Adipose tissue (tissue), 3 donors: ENCODE measurements around the gene HMGN2. TPM values are rescaled to one million over a fixed set of nuclear protein-coding genes. Genes with fewer than 3 reads are reported as not detected.

Source experiments
- H3K27ac ChIP-seq: one replicate; pipeline ENCODE4 v1.5.1; 2013; ENCODE audit warnings: low read depth, low read length
- WGBS, 3 donors: extraction: QIAGEN DNeasy Blood & Tissue Kit; methylation state at CpG; one replicate each; pipeline ENCODE4 v1.1.7; 2013; 5-methylcytosine and 5-hydroxymethylcytosine counted together
- polyA plus RNA-seq, 3 donors: library from polyadenylated mRNA; stranded (reverse); fragments of 200-250 nt; gene quantifications; one replicate each; pipeline ENCODE4 v1.2.3, GENCODE V29; 2013
- donor health status: healthy with polysubstance abuse.
- donor health status: Bipolar disorder and iron deficiency.
- donor health status: healthy.

HMGN2 gene
- 100 to 1,000 TPM; 236 to 377 (median 260) TPM for polyA plus RNA-seq

DNA sequence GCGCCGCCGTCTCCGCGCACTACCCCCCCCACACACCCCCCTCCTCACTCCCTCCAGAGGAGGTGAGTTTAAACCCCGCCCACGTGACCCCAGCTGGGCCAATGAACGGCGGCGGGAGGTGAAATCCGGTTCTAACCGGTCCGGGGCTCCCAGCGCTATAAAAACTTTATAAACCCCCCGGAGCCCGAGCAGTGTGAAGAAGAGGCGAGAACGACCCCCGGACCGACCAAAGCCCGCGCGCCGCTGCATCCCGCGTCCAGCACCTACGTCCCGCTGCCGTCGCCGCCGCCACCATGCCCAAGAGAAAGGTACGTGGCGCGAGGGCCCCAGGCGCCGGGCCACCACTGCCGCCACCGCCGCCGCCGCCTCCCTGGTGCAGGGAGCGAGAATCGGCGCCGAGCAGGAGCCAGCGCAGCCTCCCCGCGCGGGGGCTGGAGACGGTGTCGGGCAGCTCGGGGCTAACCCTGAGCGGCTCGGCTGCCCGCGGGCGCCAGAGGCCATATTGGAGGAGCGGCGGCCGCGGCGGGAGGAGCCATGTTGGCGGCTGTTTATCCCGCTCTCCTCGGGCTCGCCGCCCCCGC is at the start of gene HMGN2:
HMGN2 (plus strand) TSS at position 121 of the 581 bp plus-strand sequence; CDS start at position 294, 173 bp downstream.
- 0% methylated on average over 44 to 69 of the region's 69 CpGs for WGBS, 3 donors
- peak within 1 kb of the TSS; percentile 88 for H3K27ac ChIP-seq

GRCh38 chr1:26429721-26430120 is 42.5 kb upstream of the HMGN2 start:
- 87 to 98% (median 89%) methylated on average over 2 of the region's 2 CpGs for WGBS, 3 donors
- no peak overlapping the region for H3K27ac ChIP-seq

GRCh38 chr1:26431979-26432695 is 40.1 kb upstream of the HMGN2 start, which contains the start of gene DHDDS:
Gene DHDDS (plus strand): TSS chr1:26432321. CDS start chr1:26432946, 625 bp downstream.
- no peak within 1 kb of the TSS for H3K27ac ChIP-seq
- WGBS, 3 donors, result 0 to 1% (median 1%) methylated on average over 45 of the region's 45 CpGs

GRCh38 chr1:26432793-26433192 is 39.4 kb upstream of the HMGN2 start:
- no peak overlapping the region for H3K27ac ChIP-seq
- 30 to 48% (median 45%) methylated on average over 3 of the region's 3 CpGs for WGBS, 3 donors

DNA sequence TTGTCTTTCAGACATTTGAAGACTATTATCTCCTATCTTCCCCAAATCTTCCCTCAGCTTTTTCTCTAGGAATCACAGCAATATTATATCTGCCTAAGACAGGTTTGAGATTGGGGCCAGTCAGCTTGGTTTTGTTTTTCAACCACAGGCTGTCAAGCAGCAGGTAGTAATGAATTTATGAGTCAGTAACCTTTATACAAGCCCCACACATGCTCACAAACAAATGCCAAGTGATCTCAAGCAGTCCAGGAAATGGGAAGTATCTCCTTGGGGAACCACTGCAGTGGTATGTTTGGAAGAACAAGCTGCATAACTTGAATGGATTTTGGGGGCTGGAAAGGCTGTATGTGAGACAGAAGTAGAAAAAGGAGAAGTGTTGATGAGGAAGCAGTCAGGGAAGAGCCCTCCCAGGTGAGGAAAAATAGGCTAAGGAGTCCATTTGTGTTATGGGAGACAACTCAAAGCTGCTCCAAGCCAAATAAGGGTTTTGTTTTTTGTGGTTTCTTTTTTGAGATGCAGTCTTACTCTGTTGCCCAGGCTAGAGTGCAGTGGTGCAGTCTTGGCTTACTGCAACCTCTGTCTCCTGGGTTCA is 38.0 kb upstream of the HMGN2 start:
- no peak overlapping the region for H3K27ac ChIP-seq

GRCh38 chr1:26438041-26438440 is 34.2 kb upstream of the HMGN2 start:
- H3K27ac ChIP-seq, result no peak overlapping the region
- WGBS, 3 donors, result 94 to 97% (median 96%) methylated on average over 6 of the region's 6 CpGs

- 92 to 100% (median 96%) methylated on average over 2 of the region's 2 CpGs for WGBS, 3 donors
- H3K27ac ChIP-seq, result no peak overlapping the region
These were observed 32.0 kb upstream of the HMGN2 start for GRCh38 chr1:26440259-26440658.

DNA sequence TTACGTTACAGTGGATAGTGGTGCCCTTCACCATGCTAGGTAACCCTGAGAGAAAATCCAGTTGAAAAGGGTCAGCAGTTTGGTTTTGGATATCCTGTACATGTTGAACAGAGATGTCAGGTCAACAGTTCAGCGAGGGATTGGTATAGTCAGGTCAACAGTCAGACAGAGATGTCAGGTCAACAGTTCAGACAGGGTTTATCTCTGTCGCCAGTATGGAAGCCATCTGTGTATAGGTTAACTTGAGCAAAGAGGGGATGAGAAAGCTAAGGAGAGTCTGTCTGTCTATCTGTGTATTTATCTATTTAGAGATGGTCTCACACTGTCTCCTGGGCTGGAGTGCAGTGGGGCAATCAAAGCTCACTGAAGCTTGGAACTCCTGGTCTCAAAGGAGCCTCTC is 22.4 kb upstream of the HMGN2 start:
- no peak overlapping the region for H3K27ac ChIP-seq
- 89 to 98% (median 94%) methylated on average over 3 of the region's 3 CpGs for WGBS, 3 donors

GRCh38 chr1:26450908-26451307 is 21.3 kb upstream of the HMGN2 start:
- no peak overlapping the region for H3K27ac ChIP-seq
- 83 to 96% (median 95%) methylated on average over 3 of the region's 3 CpGs for WGBS, 3 donors

DNA sequence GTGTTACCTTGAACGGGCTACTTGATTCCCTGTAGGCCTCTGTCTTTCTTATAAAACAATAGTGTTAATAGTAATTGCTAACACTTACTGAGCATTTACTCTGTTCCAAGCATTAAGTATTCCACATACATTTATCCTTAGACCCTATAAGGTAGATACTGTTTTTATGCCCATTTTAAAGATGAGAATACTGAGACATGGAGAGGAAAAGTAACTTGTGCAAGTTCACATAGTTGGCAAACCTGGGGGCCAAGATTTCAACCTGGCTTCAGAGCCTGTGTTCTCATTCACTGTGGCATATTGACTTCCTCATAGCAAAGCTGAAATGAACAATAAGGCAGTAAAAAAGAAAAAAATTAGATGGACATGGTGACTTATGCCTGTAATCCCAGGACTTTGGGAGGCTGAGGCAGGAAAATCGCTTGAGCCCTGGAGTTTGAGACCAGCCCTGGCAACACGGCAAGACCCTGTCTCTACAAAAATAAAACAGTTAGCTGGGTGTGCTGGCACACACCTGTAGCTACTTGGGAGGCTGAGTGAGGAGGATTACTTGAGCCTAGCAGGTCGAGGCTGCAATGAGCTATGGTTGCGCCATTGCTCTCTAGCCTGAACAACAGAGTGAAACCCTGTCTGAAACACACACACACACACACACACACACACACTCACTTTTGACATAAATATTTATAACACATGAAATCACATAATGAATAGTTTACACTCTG is 19.6 kb upstream of the HMGN2 start:
- WGBS, 3 donors, result 96 to 97% (median 97%) methylated on average over 5 of the region's 5 CpGs
- no peak overlapping the region for H3K27ac ChIP-seq

DNA sequence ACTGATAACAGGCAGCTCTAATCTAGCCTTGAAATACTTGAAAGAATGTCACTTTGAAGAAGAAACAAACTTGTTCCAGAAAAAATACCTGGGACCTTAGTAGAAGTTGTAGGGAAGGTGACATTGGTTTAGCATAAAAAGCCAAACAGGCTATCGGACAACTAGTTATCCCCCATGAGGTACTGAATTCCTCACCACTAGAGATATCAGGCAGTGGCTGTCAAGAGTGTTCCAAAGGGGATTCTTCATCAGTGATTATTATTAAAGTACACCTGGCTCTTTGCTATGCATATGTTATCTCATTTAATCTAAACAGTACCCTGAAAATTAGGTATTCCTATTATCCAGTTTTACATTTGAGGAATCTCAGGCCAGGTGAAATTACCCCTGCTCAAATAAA is 13.1 kb upstream of the HMGN2 start:
- WGBS, 3 donors, result 90 to 95% (median 95%) methylated on average over 1 of the region's 1 CpG
- H3K27ac ChIP-seq, result no peak overlapping the region

- WGBS, 3 donors, result 78 to 85% (median 82%) methylated on average over 3 of the region's 3 CpGs
These were observed 12.6 kb upstream of the HMGN2 start for GRCh38 chr1:26459573-26460031.

GRCh38 chr1:26468911-26469310 is 3.3 kb upstream of the HMGN2 start:
- H3K27ac ChIP-seq, result no peak overlapping the region
- 70 to 81% (median 81%) methylated on average over 10 of the region's 10 CpGs for WGBS, 3 donors

More at GRCh38 chr1:26459573-26460031, 12.6 kb upstream of the HMGN2 start:
- no peak overlapping the region for H3K27ac ChIP-seq

DNA sequence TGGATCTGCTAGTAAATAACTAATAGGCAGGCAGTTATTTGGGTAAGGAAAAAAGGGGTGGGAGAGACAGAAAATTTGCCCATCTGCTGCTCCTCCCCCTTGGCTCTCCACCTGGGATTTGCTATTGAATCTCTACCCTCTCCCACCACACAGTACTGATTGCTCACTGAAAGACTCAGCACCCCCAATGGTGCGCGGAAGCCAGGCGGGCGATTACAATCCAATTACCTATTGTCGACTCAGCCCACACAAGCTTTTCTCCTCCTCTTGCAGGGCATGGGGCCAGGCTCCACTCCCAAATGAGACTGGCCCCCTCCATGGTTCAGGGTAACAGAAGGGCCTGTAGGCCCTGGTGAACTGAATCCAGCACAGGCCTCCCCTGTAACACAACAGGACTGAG is 2.7 kb upstream of the HMGN2 start:
- no peak overlapping the region for H3K27ac ChIP-seq
- WGBS, 3 donors, result 84 to 95% (median 91%) methylated on average over 5 of the region's 5 CpGs

DNA sequence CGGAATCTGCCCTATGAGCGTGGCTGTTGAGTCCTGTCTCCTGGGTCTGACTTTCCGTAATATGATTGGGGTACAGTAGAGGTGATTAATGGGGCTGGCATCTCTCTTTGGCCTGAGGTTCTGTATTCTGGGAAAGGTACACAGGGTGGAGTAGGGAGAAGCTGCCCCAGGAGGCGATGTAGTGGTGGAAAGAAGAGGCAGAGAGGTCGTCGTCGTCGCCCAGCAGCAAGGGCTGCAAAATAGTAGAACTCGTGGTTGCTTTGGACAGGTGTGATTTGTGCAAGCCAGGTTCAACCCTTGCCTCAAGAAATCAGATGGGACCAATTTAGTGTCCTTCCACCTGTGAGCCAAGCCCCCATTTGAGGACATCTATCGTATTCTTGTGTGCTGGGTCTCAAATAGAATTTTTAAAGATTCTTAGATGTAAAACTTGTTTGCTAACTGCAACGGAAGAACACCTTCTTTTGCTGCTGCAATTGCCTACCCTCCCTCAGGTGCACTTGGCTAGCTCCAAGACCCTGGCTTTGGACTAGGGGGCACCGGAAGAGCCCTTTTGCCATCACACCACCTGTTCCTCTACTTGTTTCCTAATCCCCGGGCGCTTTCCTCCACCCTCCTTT is 1.3 kb upstream of the HMGN2 start:
- no peak overlapping the region for H3K27ac ChIP-seq
- 31 to 45% (median 32%) methylated on average over 14 of the region's 14 CpGs for WGBS, 3 donors

GRCh38 chr1:26471498-26472319 is 531 bp upstream of the HMGN2 start:
- no peak overlapping the region for H3K27ac ChIP-seq

GRCh38 chr1:26472901-26473845 is 933 bp downstream of the HMGN2 start:
- 2 to 6% (median 5%) methylated on average over 61 to 69 of the region's 71 CpGs for WGBS, 3 donors
- H3K27ac ChIP-seq, result peak overlapping the region; percentile 88

More at GRCh38 chr1:26471498-26472319, 531 bp upstream of the HMGN2 start:
- WGBS, 3 donors, result 0 to 1% (median 1%) methylated on average over 49 to 52 of the region's 52 CpGs
